Endodermal cell (in vitro differentiated cells): ENCODE data around the gene RAPGEF4. TPM values are rescaled to one million over a fixed set of nuclear protein-coding genes. Genes with fewer than 3 reads are reported as not detected.

ENCODE experiments used
- DNase-seq: peaks from one replicate; pipeline ENCODE4 v3.0.0-alpha.2; 2017
- H3K27ac ChIP-seq: 2 replicates; pipeline ENCODE4 v1.5.1; 2013; ENCODE audit warnings: mild to moderate bottlenecking, low read depth, low read length, moderate library complexity
- H3K27me3 ChIP-seq: 2 replicates; pipeline ENCODE4 v1.6.1; 2013; ENCODE audit warnings: mild to moderate bottlenecking, low read length, moderate library complexity; ENCODE audit not compliant: insufficient read depth, control insufficient read depth, poor library complexity, severe bottlenecking
- H3K36me3 ChIP-seq: 2 replicates; pipeline ENCODE4 v1.7.0; 2013; ENCODE audit warnings: mild to moderate bottlenecking, low read length, moderate library complexity; ENCODE audit not compliant: control insufficient read depth, insufficient read depth
- H3K4me1 ChIP-seq: one replicate; pipeline ENCODE4 v1.7.0; 2013; ENCODE audit warnings: low read length; ENCODE audit not compliant: control insufficient read depth, insufficient read depth
- H3K4me3 ChIP-seq: 2 replicates; pipeline ENCODE4 v1.5.1; 2013; ENCODE audit warnings: mild to moderate bottlenecking, low read length, moderate library complexity
- H3K9ac ChIP-seq: 2 replicates; pipeline ENCODE4 v1.6.1; 2013; ENCODE audit warnings: mild to moderate bottlenecking, low read length, moderate library complexity; ENCODE audit not compliant: poor library complexity, severe bottlenecking; ENCODE audit errors: extremely low read depth
- H3K9me3 ChIP-seq: 2 replicates; pipeline ENCODE4 v1.6.1; 2013; ENCODE audit warnings: mild to moderate bottlenecking, low read length, moderate library complexity; ENCODE audit not compliant: control insufficient read depth
- H3K27ac Mint-ChIP-seq: 2 replicates; pipeline ENCODE4 v1.8.0; 2020; ENCODE audit warnings: mixed read lengths
- H3K27me3 Mint-ChIP-seq: 2 replicates; pipeline ENCODE4 v1.8.0; 2021; ENCODE audit warnings: mild to moderate bottlenecking, mixed read lengths; ENCODE audit not compliant: insufficient read depth
- H3K36me3 Mint-ChIP-seq: 2 replicates; pipeline ENCODE4 v1.8.0; 2020; ENCODE audit warnings: low read depth, mixed read lengths
- H3K4me1 Mint-ChIP-seq: 2 replicates; pipeline ENCODE4 v1.8.0; 2020; ENCODE audit warnings: mixed read lengths
- H3K4me3 Mint-ChIP-seq: 2 replicates; pipeline ENCODE4 v1.8.0; 2020; ENCODE audit warnings: mild to moderate bottlenecking, moderate library complexity, mixed read lengths
- H3K9me3 Mint-ChIP-seq: 2 replicates; pipeline ENCODE4 v1.8.0; 2020; ENCODE audit warnings: mild to moderate bottlenecking, mixed read lengths
- CTCF ChIP-seq: fragments of 200-600 bp; sonication (generic); conservative IDR thresholded peaks from 2 replicates; pipeline ENCODE4 v1.5.0; 2021; ENCODE audit warnings: antibody characterized with exemption, mild to moderate bottlenecking
- WGBS, 2 experiments: methylation state at CpG; one replicate each; pipeline versions ENCODE4 v1.1.5 to v1.1.7; 2013; ENCODE audit warnings: missing lambda C conversion rate in 2 of 2, mixed read lengths in 1 of 2; ENCODE audit not compliant: insufficient coverage in 1 of 2, insufficient read length in 1 of 2; 5-methylcytosine and 5-hydroxymethylcytosine counted together
- total RNA-seq, 2 donors: library from RNA; stranded (reverse); fragmentation: NEBNext Ultra II Directional in 1 of 2; extraction: Animal tissue kit (Norgen Biotek cat#: 25700) in 1 of 2; gene quantifications; 2 replicates in 1 of 2; 3 replicates in 1 of 2; pipeline ENCODE4 v1.2.1, GENCODE V29; 2021

The RAPGEF4 gene
- total RNA-seq, 2 donors from 2014 or later: 0.77 to 0.88 TPM

- H3K27ac ChIP-seq: no peak overlapping the region
- no peak overlapping the region for H3K4me3 ChIP-seq
- DNase-seq: no peak
- H3K36me3 ChIP-seq: no peaks in the 10 kb centered on the region
- Mint-ChIP-seq H3K36me3 (no peaks in the 10 kb centered on the region), H3K9me3 (no peaks in the 10 kb centered on the region), H3K4me3 (no peak overlapping the region), H3K27ac (no peak overlapping the region), H3K4me1 (peaks cover 13% of the 10 kb centered on the region), H3K27me3 (no peaks in the 10 kb centered on the region)
- TF ChIP-seq CTCF: no peak
- H3K9ac ChIP-seq: no peak overlapping the region
- H3K4me1 ChIP-seq: no peaks in the 10 kb centered on the region
- H3K27me3 ChIP-seq: no peaks in the 10 kb centered on the region
- WGBS, 2 experiments: 92 to 93% methylated on average over 5 to 7 of the region's 7 CpGs
- no peaks in the 10 kb centered on the region for H3K9me3 ChIP-seq
Measured at GRCh38 chr2:172889768-172890430, 154.3 kb downstream of the RAPGEF4 start.

- 89 to 90% methylated on average over 7 to 10 of the region's 10 CpGs for WGBS, 2 experiments
- no peak for TF ChIP-seq CTCF
- Mint-ChIP-seq H3K36me3 (no peaks in the 10 kb centered on the region), H3K9me3 (no peaks in the 10 kb centered on the region), H3K27ac (no peak overlapping the region), H3K4me3 (no peak overlapping the region), H3K27me3 (peaks cover 2% of the 10 kb centered on the region), H3K4me1 (no peaks in the 10 kb centered on the region)
- Histone ChIP-seq H3K4me1 (no peaks in the 10 kb centered on the region), H3K36me3 (no peaks in the 10 kb centered on the region), H3K27ac (no peak overlapping the region), H3K9me3 (no peaks in the 10 kb centered on the region), H3K27me3 (no peaks in the 10 kb centered on the region), H3K9ac (no peak overlapping the region), H3K4me3 (no peak overlapping the region)
- DNase-seq: no peak
Measured at GRCh38 chr2:172893111-172893510, 157.5 kb downstream of the RAPGEF4 start.

GRCh38 chr2:172893671-172894070 is 158.0 kb downstream of the RAPGEF4 start:
- H3K9me3 ChIP-seq: no peaks in the 10 kb centered on the region
- Mint-ChIP-seq H3K4me3 (no peak overlapping the region), H3K27ac (no peak overlapping the region), H3K4me1 (no peaks in the 10 kb centered on the region), H3K9me3 (no peaks in the 10 kb centered on the region), H3K27me3 (peaks cover 2% of the 10 kb centered on the region), H3K36me3 (no peaks in the 10 kb centered on the region)
- WGBS, 2 experiments: 88 to 100% methylated on average over 2 of the region's 2 CpGs
- no peak overlapping the region for H3K4me3 ChIP-seq
- no peak overlapping the region for H3K27ac ChIP-seq
- DNase-seq: no peak
- no peak overlapping the region for H3K9ac ChIP-seq
- H3K36me3 ChIP-seq: no peaks in the 10 kb centered on the region
- TF ChIP-seq CTCF: no peak
- H3K4me1 ChIP-seq: no peaks in the 10 kb centered on the region
- no peaks in the 10 kb centered on the region for H3K27me3 ChIP-seq
